Sigmoid colon (tissue), 4 donors: ENCODE measurements around the gene KLHL15.

ENCODE experiments used
- EP300 ChIP-seq, 4 donors: sonication (generic); formaldehyde crosslinking; IDR thresholded peaks; one replicate each; pipeline ENCODE4 v1.6.1; 2017; ENCODE audit warnings: antibody characterized with exemption in 4 of 4
- POLR2A ChIP-seq, 2 donors: fragments of 450-650 bp; IDR thresholded peaks; one replicate each; pipeline ENCODE4 v1.6.1; 2016; ENCODE audit warnings: antibody characterized with exemption in 2 of 2, mild to moderate bottlenecking in 2 of 2, moderate library complexity in 2 of 2
- POLR2AphosphoS5 ChIP-seq, 4 donors: sonication (generic); formaldehyde crosslinking; IDR thresholded peaks; one replicate each; pipeline ENCODE4 v1.6.1; 2017; ENCODE audit warnings: antibody characterized with exemption in 4 of 4
- TF ChIP-seq, protein P1 (sequence below), 4 experiments: fragments of 450-650 bp in 3 of 4; fragments of 200-600 bp in 1 of 4; IDR thresholded peaks; one replicate each; pipeline ENCODE4 v1.5.1; 2016 to 2019; ENCODE audit warnings: antibody characterized with exemption in 4 of 4, mild to moderate bottlenecking in 3 of 4, moderate library complexity in 2 of 4

DNA sequence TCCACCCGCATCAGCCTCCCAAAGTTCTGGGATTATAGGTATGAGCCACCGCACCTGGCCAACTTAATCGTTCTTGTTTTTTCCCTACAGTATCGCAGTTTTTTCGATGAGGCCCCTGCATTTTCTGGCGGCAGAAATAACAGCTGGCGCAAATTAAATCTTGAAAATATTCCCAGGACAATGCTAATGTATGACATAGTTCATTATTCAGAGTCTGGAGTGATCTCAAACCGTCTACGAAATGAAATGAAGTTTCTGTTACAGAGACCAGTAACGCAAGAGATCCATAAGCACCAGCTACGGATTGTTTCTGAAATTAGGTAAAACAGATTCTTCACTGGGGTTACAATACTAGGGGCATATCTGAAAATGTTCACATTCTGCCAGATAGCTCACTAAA lies 91.9 kb downstream of the KLHL15 start:
- TF ChIP-seq, protein P1, sequence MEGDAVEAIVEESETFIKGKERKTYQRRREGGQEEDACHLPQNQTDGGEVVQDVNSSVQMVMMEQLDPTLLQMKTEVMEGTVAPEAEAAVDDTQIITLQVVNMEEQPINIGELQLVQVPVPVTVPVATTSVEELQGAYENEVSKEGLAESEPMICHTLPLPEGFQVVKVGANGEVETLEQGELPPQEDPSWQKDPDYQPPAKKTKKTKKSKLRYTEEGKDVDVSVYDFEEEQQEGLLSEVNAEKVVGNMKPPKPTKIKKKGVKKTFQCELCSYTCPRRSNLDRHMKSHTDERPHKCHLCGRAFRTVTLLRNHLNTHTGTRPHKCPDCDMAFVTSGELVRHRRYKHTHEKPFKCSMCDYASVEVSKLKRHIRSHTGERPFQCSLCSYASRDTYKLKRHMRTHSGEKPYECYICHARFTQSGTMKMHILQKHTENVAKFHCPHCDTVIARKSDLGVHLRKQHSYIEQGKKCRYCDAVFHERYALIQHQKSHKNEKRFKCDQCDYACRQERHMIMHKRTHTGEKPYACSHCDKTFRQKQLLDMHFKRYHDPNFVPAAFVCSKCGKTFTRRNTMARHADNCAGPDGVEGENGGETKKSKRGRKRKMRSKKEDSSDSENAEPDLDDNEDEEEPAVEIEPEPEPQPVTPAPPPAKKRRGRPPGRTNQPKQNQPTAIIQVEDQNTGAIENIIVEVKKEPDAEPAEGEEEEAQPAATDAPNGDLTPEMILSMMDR (IDR thresholded peaks at IDR 0.05), result no peak
- TF ChIP-seq POLR2AphosphoS5 (IDR thresholded peaks at IDR 0.05), result no peak
- no peak for TF ChIP-seq POLR2A (IDR thresholded peaks at IDR 0.05)
- no peak for TF ChIP-seq EP300 (IDR thresholded peaks at IDR 0.05)
